Upper lobe of left lung (tissue), 4 donors: ENCODE results near the gene SEM1.

Experiments used
- CTCF ChIP-seq, 6 experiments: fragments of 450-650 bp in 4 of 6; fragments of 200-600 bp in 2 of 6; sonication (generic) in 2 of 6; IDR thresholded peaks; one replicate each; pipeline ENCODE4 v1.5.1; 2016 to 2019; ENCODE audit warnings: antibody characterized with exemption in 6 of 6
- EP300 ChIP-seq, 4 donors: sonication (generic); formaldehyde crosslinking; IDR thresholded peaks; one replicate each; pipeline ENCODE4 v1.5.1; 2017; ENCODE audit warnings: antibody characterized with exemption in 4 of 4, control low read depth in 2 of 4
- POLR2A ChIP-seq, 4 donors: fragments of 450-650 bp; IDR thresholded peaks; one replicate each; pipeline ENCODE4 v1.5.1; 2016 to 2017; ENCODE audit warnings: antibody characterized with exemption in 4 of 4, mild to moderate bottlenecking in 2 of 4
- POLR2AphosphoS5 ChIP-seq, 2 donors: sonication (generic); formaldehyde crosslinking; IDR thresholded peaks; one replicate each; pipeline ENCODE4 v1.5.1; 2017; ENCODE audit warnings: antibody characterized with exemption in 2 of 2

DNA sequence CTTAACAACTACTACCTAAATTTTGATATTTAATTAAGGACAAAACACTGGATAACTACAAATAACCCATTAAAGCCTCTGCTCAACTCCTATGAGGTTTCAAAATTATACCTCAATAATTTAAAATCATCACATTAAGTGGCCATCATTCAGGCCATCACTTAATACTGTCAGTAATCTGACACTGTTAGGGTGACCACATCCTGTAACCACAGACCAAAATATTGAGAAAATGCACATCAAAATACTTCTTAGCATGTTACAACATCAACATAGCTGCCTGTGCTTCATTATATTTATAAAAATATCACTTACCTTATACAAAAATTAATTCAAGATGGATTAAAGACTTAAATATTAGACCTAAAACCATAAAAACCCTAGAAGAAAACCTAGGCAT, 23.3 kb downstream of the SEM1 start:
- TF ChIP-seq CTCF (IDR thresholded peaks at IDR 0.05) (no peak), EP300 (IDR thresholded peaks at IDR 0.05) (no peak), POLR2A (IDR thresholded peaks at IDR 0.05) (no peak), POLR2AphosphoS5 (IDR thresholded peaks at IDR 0.05) (no peak)
